T follicular helper cell (primary cell): ENCODE results near the gene PSMA6.
"Not testable (repeated sequence)": the region's sequence is repeated elsewhere in the genome, so short reads cannot be mapped to it uniquely, and the experiment has no call there.

Experiments used
- DNase-seq: peaks from one replicate; pipeline ENCODE4 v3.0.0-alpha.2; 2020; ENCODE audit warnings: low read depth

PSMA6 gene

GRCh38 chr14:35285168-35286002, 6.8 kb upstream of the PSMA6 start:
- DNase-seq = no peak

DNA sequence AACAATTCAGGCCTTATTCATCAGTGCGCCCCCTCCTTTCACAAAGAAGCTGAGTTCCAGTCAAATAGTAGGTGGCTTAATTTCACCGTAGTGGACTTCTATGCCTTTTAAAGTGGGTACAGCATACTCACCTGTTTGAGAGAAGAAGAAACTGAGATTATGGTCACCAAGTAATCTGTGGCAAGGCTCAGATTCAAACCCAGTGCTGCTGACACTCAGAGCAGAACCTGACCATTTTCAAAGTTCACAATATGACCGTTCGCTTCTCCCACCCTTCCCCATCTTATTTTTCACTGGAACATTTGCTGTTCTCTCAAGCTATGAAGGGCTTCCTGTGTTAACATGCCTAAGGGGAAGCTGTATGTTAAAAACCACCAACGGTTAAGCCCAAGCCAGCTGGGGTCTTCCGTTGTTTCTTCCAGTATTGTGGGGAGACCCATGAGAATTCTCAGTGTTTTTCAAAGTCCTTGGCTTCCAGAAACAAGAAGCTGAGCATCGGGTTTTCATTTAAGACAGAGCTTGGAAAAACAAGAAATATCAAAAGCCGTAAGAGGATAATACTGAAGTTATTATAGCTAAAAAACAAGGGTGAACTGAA, 6.1 kb upstream of the PSMA6 start:
- no peak for DNase-seq

- DNase-seq = no peak
These were observed 5.5 kb upstream of the PSMA6 start for GRCh38 chr14:35286707-35287106.

GRCh38 chr14:35287431-35288013, 4.7 kb upstream of the PSMA6 start:
- no peak for DNase-seq

GRCh38 chr14:35289623-35290022, 2.6 kb upstream of the PSMA6 start:
- DNase-seq = no peak

DNA sequence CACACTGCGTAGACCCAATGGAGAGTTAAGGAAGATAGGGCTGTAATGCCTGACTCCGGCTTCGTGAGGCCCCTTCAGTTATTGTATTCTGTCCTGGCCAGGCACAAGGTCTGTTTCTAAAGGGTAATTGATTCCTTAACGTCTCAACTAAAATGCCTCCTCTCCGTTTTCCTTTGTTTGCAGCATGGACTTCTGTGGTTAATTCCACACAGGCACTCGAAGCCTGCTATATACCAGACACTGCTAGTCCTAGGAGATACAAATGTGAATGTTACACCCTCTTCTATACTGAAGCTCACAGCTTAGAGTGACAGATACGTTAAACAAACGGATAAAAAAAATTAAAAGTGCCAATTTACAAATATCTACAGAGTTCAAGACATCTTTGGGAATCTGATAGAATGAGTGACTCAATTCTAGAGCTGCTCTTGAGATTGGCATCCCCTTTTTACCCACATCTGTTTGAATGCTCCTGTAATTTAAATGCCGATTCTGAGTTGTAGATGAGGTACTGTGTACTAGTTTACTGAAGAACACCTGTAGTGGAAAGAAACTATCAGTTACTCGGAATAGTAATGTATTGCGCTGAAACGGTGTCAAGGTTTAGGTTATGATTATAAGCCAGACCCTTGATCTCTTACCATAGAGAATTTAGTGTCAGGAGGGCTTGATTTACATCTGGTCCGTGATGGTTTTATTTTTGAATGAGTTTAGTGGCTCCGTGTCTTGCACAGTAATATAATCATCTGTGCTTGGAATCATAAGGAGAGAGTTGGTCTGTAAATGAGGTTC, 784 bp downstream of the PSMA6 start:
- DNase-seq = no peak

DNA sequence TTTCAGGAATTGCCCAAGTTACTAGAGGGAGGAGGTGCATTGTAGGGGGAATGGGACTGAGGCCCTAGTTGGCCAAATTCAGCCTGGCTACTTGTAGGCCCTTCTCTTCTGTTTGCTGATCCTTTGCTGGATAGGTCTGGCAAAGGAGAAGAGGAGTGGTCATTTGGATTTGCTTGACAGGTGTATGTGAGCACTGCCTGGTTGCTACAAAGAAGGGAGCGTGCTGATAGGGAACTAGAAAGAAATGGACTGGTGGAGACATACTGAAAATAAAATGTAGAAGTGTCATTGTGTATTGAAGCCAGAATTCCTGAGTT, 3.6 kb downstream of the PSMA6 start:
- DNase-seq = no peak

- no peak for DNase-seq
These were observed 4.4 kb downstream of the PSMA6 start for GRCh38 chr14:35296545-35296944.

- DNase-seq = no peak
These were observed 5.5 kb downstream of the PSMA6 start for GRCh38 chr14:35297706-35298105.

GRCh38 chr14:35298351-35298750, 6.2 kb downstream of the PSMA6 start:
- DNase-seq = no peak

DNA sequence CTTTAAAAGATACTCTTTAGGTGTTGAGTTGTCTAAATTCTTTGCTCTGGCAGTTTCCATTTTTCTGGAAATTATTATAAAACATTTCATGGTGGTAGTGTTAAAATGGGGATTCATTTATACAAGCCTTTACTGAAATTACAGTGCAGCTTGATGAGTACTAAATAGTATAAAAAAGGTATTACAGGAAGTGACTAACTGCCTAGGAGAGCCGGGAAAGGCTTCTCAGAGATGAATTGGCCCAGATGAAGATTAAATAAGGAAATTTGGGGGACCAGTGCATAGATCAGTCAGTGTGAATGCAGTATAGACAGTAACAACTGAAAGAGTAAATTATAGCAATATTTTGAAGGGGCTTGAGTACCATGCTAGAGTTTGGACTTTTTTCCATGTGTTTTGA, 7.5 kb downstream of the PSMA6 start:
- DNase-seq = no peak

GRCh38 chr14:35300228-35300627, 8.0 kb downstream of the PSMA6 start:
- no peak for DNase-seq

DNA sequence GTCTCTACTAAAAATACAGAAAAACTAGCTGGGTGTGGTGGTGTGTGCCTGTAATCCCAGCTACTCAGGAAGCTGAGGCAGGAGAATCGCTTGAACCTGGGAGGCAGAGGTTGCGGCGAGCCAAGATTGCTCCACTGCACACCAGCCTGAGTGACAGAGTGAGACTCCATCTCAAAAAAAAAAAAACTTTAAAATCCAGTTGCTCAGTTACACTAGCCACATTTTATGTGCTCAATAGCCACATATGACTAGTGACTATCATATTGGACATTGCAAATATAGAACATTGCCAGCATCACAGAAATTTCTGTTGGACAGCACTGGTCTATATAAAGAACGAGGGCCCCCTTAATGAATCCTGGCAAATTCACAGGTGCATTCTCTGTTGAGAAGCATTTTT, 9.2 kb downstream of the PSMA6 start:
- DNase-seq = not testable (repeated sequence)

- no peak for DNase-seq
These were observed 9.8 kb downstream of the PSMA6 start for GRCh38 chr14:35301735-35302528.

GRCh38 chr14:35303149-35303935, 11.2 kb downstream of the PSMA6 start:
- no peak for DNase-seq

GRCh38 chr14:35304812-35305462, 12.8 kb downstream of the PSMA6 start:
- DNase-seq = no peak

- no peak for DNase-seq
These were observed 13.5 kb downstream of the PSMA6 start for GRCh38 chr14:35305633-35306032.

GRCh38 chr14:35306114-35306513, 13.9 kb downstream of the PSMA6 start:
- DNase-seq = no peak

DNA sequence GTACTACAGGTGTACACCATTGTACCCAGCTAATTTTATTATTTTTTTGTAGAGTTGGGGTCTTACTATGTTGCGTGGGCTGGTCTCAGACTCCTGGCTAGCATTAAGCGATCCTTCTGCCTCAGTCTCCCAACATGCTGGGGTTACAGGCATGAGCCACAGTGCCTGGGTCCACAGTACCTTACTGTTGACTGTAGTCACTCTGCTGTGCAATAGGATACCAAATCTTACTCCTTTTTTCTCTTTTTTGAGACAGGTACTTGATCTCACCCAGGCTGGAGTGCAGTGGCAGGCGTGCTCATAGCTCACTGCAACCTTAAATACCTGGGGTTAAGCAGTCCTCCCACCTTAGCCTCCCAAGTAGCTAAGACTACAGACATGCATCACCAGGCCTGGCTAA, 25.6 kb downstream of the PSMA6 start:
- DNase-seq = no peak

DNA sequence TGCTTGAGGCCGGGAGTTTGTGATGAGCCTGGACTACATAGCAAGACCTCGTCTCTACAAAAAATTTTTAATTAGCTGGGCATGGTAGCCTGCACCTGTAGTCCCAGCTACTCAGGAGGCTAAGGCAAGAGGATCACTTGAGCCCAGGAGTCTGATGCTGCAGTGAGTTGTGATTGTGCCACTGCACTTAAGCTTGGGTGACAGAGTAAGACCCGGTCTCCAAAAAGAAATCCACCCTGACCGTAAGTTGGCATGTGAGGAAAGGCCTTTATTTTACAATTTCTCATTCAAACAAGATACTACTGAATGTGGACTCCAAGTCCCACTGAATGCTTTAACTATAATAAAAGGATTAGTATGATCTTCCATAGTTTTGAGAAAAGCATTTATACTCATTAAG, 27.3 kb downstream of the PSMA6 start:
- no peak for DNase-seq

GRCh38 chr14:35320472-35320871, 28.3 kb downstream of the PSMA6 start:
- DNase-seq = no peak
